ENCODE results near the gene PCP2. TPM values are rescaled to one million over a fixed set of nuclear protein-coding genes. Genes with fewer than 3 reads are reported as not detected.

The PCP2 gene
- total and polyA plus RNA-seq, 2 of the 13 experiments (the other 11 are each of a cell fraction or from before 2014, with no cell fraction given) = 0.62 TPM; not detected in 1

DNA sequence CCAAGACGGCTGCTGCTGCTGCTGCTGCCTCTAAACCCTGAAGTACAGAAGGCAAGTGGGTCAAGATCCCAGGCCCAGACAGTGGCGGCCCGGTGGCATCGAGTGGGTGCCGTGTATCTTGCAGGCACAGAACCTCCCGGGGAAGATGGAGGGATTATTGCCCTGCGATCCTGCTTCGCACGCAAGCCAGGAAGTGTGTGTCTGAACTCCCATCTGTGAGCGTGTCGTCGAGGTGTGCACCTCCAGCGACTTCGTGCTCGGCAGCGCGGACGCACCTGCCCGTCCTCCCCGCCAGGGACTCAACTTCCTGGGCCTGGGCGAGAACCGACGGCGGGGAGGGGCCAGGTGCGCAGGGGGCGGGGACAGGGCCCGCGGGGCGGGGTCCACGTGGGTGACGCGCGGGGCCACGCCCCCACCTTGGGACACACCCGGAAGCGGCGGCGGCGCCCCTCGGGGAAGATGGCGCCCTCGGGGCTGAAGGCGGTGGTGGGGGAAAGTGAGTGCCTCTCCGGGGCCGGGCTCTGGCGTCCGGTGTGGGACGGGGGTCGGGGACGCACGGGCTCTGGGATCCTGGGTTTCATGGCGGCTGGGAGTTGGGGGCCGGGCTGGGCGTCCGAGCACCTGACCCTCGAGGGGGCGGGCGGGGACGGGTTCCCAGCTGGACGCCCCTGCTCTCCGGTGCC lies 3.3 kb upstream of the PCP2 start, which contains the start of gene STXBP2 (continued):
- TF ChIP-seq HNF1A (IDR thresholded peaks at IDR 0.05; ENCODE audit: low read depth) = no peak
- no peak for TF ChIP-seq HNF1A (CRISPR knock-in tag; IDR thresholded peaks at IDR 0.05; ENCODE audit: borderline replicate concordance)
- TF ChIP-seq ZNF34 (CRISPR knock-in tag; IDR thresholded peaks at IDR 0.05; ENCODE audit: borderline replicate concordance) = no peak
- TF ChIP-seq ZNF652 (CRISPR knock-in tag; IDR thresholded peaks at IDR 0.05; ENCODE audit: borderline replicate concordance, low read depth) = no peak
- TF ChIP-seq TRIM24 (CRISPR knock-in tag; IDR thresholded peaks at IDR 0.05) = no peak
- TF ChIP-seq ARNT2 (CRISPR knock-in tag; IDR thresholded peaks at IDR 0.05; ENCODE audit: low read depth) = peak; percentile 57; the same call in 1 of the 2 replicates
- TF ChIP-seq ZBTB8A (CRISPR knock-in tag; IDR thresholded peaks at IDR 0.05; ENCODE audit: borderline replicate concordance, low read depth) = no peak
- no peak for TF ChIP-seq U2AF1 (optimal IDR thresholded peaks at IDR 0.05; ENCODE audit: low read depth, low read length)
- TF ChIP-seq FIP1L1 (IDR thresholded peaks at IDR 0.05; ENCODE audit: borderline replicate concordance, insufficient read depth, low read depth, low read length) = no peak
- peak; percentile 55; the same call in 1 of the 2 replicates for TF ChIP-seq TGIF2 (CRISPR knock-in tag; IDR thresholded peaks at IDR 0.05)
- TF ChIP-seq ZSCAN22 (CRISPR knock-in tag; IDR thresholded peaks at IDR 0.05) = no peak
- TF ChIP-seq KDM4B (CRISPR knock-in tag; IDR thresholded peaks at IDR 0.05) = no peak
- TF ChIP-seq KLF13 (CRISPR knock-in tag; IDR thresholded peaks at IDR 0.05) = no peak
- TF ChIP-seq, protein P1, sequence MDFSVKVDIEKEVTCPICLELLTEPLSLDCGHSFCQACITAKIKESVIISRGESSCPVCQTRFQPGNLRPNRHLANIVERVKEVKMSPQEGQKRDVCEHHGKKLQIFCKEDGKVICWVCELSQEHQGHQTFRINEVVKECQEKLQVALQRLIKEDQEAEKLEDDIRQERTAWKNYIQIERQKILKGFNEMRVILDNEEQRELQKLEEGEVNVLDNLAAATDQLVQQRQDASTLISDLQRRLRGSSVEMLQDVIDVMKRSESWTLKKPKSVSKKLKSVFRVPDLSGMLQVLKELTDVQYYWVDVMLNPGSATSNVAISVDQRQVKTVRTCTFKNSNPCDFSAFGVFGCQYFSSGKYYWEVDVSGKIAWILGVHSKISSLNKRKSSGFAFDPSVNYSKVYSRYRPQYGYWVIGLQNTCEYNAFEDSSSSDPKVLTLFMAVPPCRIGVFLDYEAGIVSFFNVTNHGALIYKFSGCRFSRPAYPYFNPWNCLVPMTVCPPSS (IDR thresholded peaks at IDR 0.05) = no peak
- TF ChIP-seq TBL1XR1 (IDR thresholded peaks at IDR 0.05; ENCODE audit: borderline replicate concordance, low read length, partially characterized antibody) = no peak
- TF ChIP-seq REL (CRISPR knock-in tag; conservative IDR thresholded peaks at IDR 0.05) = no peak
- TF ChIP-seq ZNF251 (CRISPR knock-in tag; IDR thresholded peaks at IDR 0.05) = peak; percentile 51; the same call in 1 of the 2 replicates
- TF ChIP-seq RAD21 (CRISPR knock-in tag; IDR thresholded peaks at IDR 0.05) = no peak
- TF ChIP-seq RXRB (CRISPR knock-in tag; IDR thresholded peaks at IDR 0.05; ENCODE audit: borderline replicate concordance) = no peak
- TF ChIP-seq ZNF224 (CRISPR knock-in tag; IDR thresholded peaks at IDR 0.05) = no peak
- no peak for TF ChIP-seq ZNF839 (CRISPR knock-in tag; IDR thresholded peaks at IDR 0.05; ENCODE audit: borderline replicate concordance)
- no peak for TF ChIP-seq ZNF510 (CRISPR knock-in tag; IDR thresholded peaks at IDR 0.05; ENCODE audit: low read depth)
- peak; percentile 27; the same call in 1 of the 2 replicates for TF ChIP-seq THAP11 (CRISPR knock-in tag; IDR thresholded peaks at IDR 0.05)
- no peak for TF ChIP-seq MBNL3 (CRISPR knock-in tag; conservative IDR thresholded peaks at IDR 0.05)
- TF ChIP-seq MED13 (CRISPR knock-in tag; IDR thresholded peaks at IDR 0.05) = no peak
